PC-3 (cell line): ENCODE measurements around the gene NTNG1. TPM values are rescaled to one million over a fixed set of nuclear protein-coding genes. Genes with fewer than 3 reads are reported as not detected.

Experiments
- ATAC-seq: fragments of 200-7000 bp; cut with Tn5 transposase; 2 replicates; pipeline ENCODE4 v1.9.1; 2020; ENCODE audit warnings: mild to moderate bottlenecking, moderate library complexity
- BruUV-seq: library from RNA; stranded (reverse); fragments of 400-500 nt; replicated peaks from 2 replicates; lab custom pipeline; 2021; lab: Mats Ljungman, UMichigan
- CTCF ChIA-PET: fragments of 300-600 bp; sonication (Branson Sonifier 250); formaldehyde crosslinking; loops from one replicate; lab custom pipeline; 2022; ENCODE audit warnings: antibody characterized with exemption; lab: Charles Lee
- POLR2A ChIA-PET: fragments of 300-600 bp; sonication (Branson Sonifier 250); formaldehyde crosslinking; loops from one replicate; lab custom pipeline; 2022; ENCODE audit warnings: antibody characterized with exemption; ENCODE audit not compliant: unreplicated experiment; lab: Charles Lee
- DNase-seq: peaks from one replicate; pipeline ENCODE4 v3.0.0-alpha.2; 2015
- H2AFZ ChIP-seq: fragments of 300-600 bp; sonication (generic); 2 replicates; pipeline ENCODE4 v1.6.0; 2016; ENCODE audit warnings: antibody characterized with exemption, low read length
- H3F3A ChIP-seq: fragments of 300-600 bp; sonication (generic); one replicate; pipeline ENCODE4 v1.6.0; 2017; ENCODE audit warnings: antibody characterized with exemption, low read length, control low read depth, mild to moderate bottlenecking; ENCODE audit not compliant: unreplicated experiment
- H3K27ac ChIP-seq: fragments of 300-600 bp; sonication (generic); 2 replicates; pipeline ENCODE4 v1.5.1; 2016; ENCODE audit warnings: mild to moderate bottlenecking, low read length
- H3K27me3 ChIP-seq: fragments of 300-600 bp; sonication (generic); 2 replicates; pipeline ENCODE4 v1.6.1; 2016; ENCODE audit warnings: low read length, mixed read lengths
- H3K36me3 ChIP-seq: fragments of 300-600 bp; sonication (generic); 2 replicates; pipeline ENCODE4 v1.6.1; 2016; ENCODE audit warnings: low read depth, mixed run types, low read length, mixed read lengths
- H3K4me1 ChIP-seq: fragments of 300-600 bp; sonication (generic); 2 replicates; pipeline ENCODE4 v1.5.1; 2016; ENCODE audit warnings: low read length; ENCODE audit not compliant: insufficient read depth
- H3K4me2 ChIP-seq: fragments of 300-600 bp; sonication (generic); 2 replicates; pipeline ENCODE4 v1.6.0; 2016; ENCODE audit warnings: low read length
- H3K4me3 ChIP-seq: fragments of 300-600 bp; sonication (generic); 2 replicates; pipeline ENCODE4 v1.5.1; 2016; ENCODE audit warnings: mild to moderate bottlenecking, low read length, mixed read lengths
- H3K79me2 ChIP-seq: fragments of 300-600 bp; sonication (generic); 2 replicates; pipeline ENCODE4 v1.6.1; 2017; ENCODE audit warnings: low read length, mixed read lengths
- H3K9ac ChIP-seq: fragments of 300-600 bp; sonication (generic); 2 replicates; pipeline ENCODE4 v1.6.0; 2016; ENCODE audit warnings: mild to moderate bottlenecking, low read length
- H3K9me2 ChIP-seq: fragments of 300-600 bp; sonication (generic); replicated peaks from 2 replicates; pipeline ENCODE4 v1.6.1; 2016; ENCODE audit warnings: mixed run types, low read length, mixed read lengths
- H3K9me3 ChIP-seq: fragments of 300-600 bp; sonication (generic); 2 replicates; pipeline ENCODE4 v1.6.1; 2016; ENCODE audit warnings: low read length, mixed read lengths
- H4K20me1 ChIP-seq: fragments of 300-600 bp; sonication (generic); 2 replicates; pipeline ENCODE4 v1.6.1; 2016; ENCODE audit warnings: low read length, mixed read lengths
- CTCF ChIP-seq: fragments of 300-600 bp; sonication (generic); conservative IDR thresholded peaks from 2 replicates; pipeline ENCODE4 v1.5.1; 2017; ENCODE audit warnings: antibody characterized with exemption, low read depth, mild to moderate bottlenecking, low read length
- EZH2 ChIP-seq: fragments of 300-600 bp; sonication (generic); IDR thresholded peaks from one replicate; pipeline ENCODE4 v1.6.1; 2017; ENCODE audit warnings: antibody characterized with exemption, mild to moderate bottlenecking, low read length; ENCODE audit not compliant: unreplicated experiment
- EZH2phosphoT487 ChIP-seq: fragments of 300-600 bp; sonication (generic); IDR thresholded peaks from 2 replicates; pipeline ENCODE4 v1.6.1; 2018; ENCODE audit warnings: mild to moderate bottlenecking, antibody characterized with exemption, low read length, borderline replicate concordance
- intact Hi-C: fragments of 100-400 bp; cut with micrococcal nuclease; formaldehyde crosslinking; loops from 2 replicates; pipeline ENCODE4 v1.9.0; 2023
- total RNA-seq: library from RNA; depleted of rRNA; stranded (reverse); fragments of >200 nt; gene quantifications from 2 replicates; pipeline ENCODE4 v1.2.3, GENCODE V29; 2014

Gene NTNG1
- total RNA-seq, 1 experiment from 2014 or later = 6.7 TPM

- Histone ChIP-seq H3K4me3 (no peak overlapping the region), H3K4me1 (peaks cover 15% of the 10 kb centered on the region; the same call in 1 of the 2 replicates), H3K79me2 (peaks cover 15% of the 10 kb centered on the region; the same call in 1 of the 2 replicates), H3K27me3 (no peaks in the 10 kb centered on the region), H2AFZ (no peak overlapping the region), H3K9me2 (no peaks in the 10 kb centered on the region), H4K20me1 (no peaks in the 10 kb centered on the region), H3K4me2 (no peak overlapping the region), H3K9me3 (no peaks in the 10 kb centered on the region), H3K36me3 (no peaks in the 10 kb centered on the region), H3K9ac (no peak overlapping the region), H3K27ac (no peak overlapping the region), H3F3A (no peaks in the 10 kb centered on the region)
- ATAC-seq = no peak
- DNase-seq = no peak
- POLR2A ChIA-PET = no interaction called here
- CTCF ChIA-PET = no interaction called here
- no TSS peak for BruUV-seq
- TF ChIP-seq CTCF (no peak), EZH2phosphoT487 (no peak), EZH2 (no peak)
- intact Hi-C loops = no loop called here
Measured at GRCh38 chr1:107147843-107148242, 7.0 kb downstream of the NTNG1 start.

GRCh38 chr1:107149946-107150345, 9.1 kb downstream of the NTNG1 start:
- POLR2A ChIA-PET = no interaction called here
- intact Hi-C loops = no loop called here

More at GRCh38 chr1:107149946-107150345, 9.1 kb downstream of the NTNG1 start:
- Histone ChIP-seq H3F3A (no peaks in the 10 kb centered on the region), H3K4me1 (peaks cover 18% of the 10 kb centered on the region), H3K9ac (no peak overlapping the region), H3K4me2 (no peak overlapping the region), H3K4me3 (no peak overlapping the region), H3K36me3 (no peaks in the 10 kb centered on the region), H4K20me1 (no peaks in the 10 kb centered on the region; the same call in 1 of the 2 replicates), H3K9me2 (no peaks in the 10 kb centered on the region), H2AFZ (no peak overlapping the region), H3K27ac (no peak overlapping the region), H3K27me3 (no peaks in the 10 kb centered on the region), H3K9me3 (no peaks in the 10 kb centered on the region), H3K79me2 (peaks cover 18% of the 10 kb centered on the region)
- DNase-seq (no peak), ATAC-seq (no peak)
- BruUV-seq = no TSS peak
- CTCF ChIA-PET = no interaction called here
- TF ChIP-seq EZH2phosphoT487 (no peak), CTCF (no peak), EZH2 (no peak)
